Upper lobe of left lung (tissue), 4 donors: ENCODE measurements around the gene CIAO2A.

Experiments used
- CTCF ChIP-seq, 6 experiments: fragments of 450-650 bp in 4 of 6; fragments of 200-600 bp in 2 of 6; sonication (generic) in 2 of 6; IDR thresholded peaks; one replicate each; pipeline ENCODE4 v1.5.1; 2016 to 2019; ENCODE audit warnings: antibody characterized with exemption in 6 of 6
- POLR2A ChIP-seq, 4 donors: fragments of 450-650 bp; IDR thresholded peaks; one replicate each; pipeline ENCODE4 v1.5.1; 2016 to 2017; ENCODE audit warnings: antibody characterized with exemption in 4 of 4, mild to moderate bottlenecking in 2 of 4

GRCh38 chr15:64127521-64128270 is 34.1 kb upstream of the CIAO2A start:
- TF ChIP-seq CTCF (IDR thresholded peaks at IDR 0.05): no peak
- TF ChIP-seq POLR2A (IDR thresholded peaks at IDR 0.05): no peak
